C4-2B (cell line): Measurements from ENCODE around the gene FBXO31.

Source experiments
- CTCF ChIP-seq: fragments of 450-650 bp; conservative IDR thresholded peaks from 2 replicates; pipeline ENCODE4 v1.5.1; 2017; ENCODE audit warnings: mild to moderate bottlenecking
- ZFX ChIP-seq: fragments of 450-650 bp; IDR thresholded peaks from 2 replicates; pipeline ENCODE4 v1.6.1; 2017

GRCh38 chr16:87347932-87348615 lies 35.5 kb downstream of the FBXO31 start:
- TF ChIP-seq CTCF, result no peak
- TF ChIP-seq ZFX, result no peak
